HG03571 (cell line): ENCODE data around the gene ANGPTL4.
"Not testable (repeated sequence)": the region's sequence is repeated elsewhere in the genome, so short reads cannot be mapped to it uniquely, and the experiment has no call there.

Source experiments
- ATAC-seq: cut with Tn5 transposase; IDR thresholded peaks from one replicate; pipeline ENCODE4 v1.9.1; 2021; ENCODE audit not compliant: unreplicated experiment

The ANGPTL4 gene, protein sequence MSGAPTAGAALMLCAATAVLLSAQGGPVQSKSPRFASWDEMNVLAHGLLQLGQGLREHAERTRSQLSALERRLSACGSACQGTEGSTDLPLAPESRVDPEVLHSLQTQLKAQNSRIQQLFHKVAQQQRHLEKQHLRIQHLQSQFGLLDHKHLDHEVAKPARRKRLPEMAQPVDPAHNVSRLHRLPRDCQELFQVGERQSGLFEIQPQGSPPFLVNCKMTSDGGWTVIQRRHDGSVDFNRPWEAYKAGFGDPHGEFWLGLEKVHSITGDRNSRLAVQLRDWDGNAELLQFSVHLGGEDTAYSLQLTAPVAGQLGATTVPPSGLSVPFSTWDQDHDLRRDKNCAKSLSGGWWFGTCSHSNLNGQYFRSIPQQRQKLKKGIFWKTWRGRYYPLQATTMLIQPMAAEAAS

DNA sequence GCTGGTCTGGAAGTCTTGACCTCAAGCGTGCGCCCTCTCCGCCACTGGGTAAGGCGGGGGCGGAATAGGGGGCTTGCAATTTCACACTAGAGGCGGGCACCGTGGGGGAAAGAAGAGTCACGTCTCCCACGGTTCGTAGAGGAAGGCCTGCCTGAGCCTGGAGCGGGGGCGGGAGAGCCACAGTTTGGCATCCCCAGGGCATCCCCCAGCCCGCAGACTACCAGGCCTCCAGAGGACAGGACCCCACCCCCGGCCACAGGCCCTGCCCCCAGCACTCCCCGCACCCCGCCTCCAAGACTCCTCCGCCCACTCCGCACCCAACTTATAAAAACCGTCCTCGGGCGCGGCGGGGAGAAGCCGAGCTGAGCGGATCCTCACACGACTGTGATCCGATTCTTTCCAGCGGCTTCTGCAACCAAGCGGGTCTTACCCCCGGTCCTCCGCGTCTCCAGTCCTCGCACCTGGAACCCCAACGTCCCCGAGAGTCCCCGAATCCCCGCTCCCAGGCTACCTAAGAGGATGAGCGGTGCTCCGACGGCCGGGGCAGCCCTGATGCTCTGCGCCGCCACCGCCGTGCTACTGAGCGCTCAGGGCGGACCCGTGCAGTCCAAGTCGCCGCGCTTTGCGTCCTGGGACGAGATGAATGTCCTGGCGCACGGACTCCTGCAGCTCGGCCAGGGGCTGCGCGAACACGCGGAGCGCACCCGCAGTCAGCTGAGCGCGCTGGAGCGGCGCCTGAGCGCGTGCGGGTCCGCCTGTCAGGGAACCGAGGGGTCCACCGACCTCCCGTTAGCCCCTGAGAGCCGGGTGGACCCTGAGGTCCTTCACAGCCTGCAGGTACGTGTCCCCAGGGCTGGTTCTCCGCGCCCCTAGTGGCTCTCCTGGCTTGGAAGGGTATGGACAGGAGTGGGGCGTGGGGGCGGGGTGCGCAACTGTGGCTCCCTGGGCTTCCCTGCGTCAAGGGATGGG is at the start of gene ANGPTL4:
TSS of gene ANGPTL4 (plus strand) at position 353 of the 969 bp plus-strand sequence. CDS start at position 520, 167 bp downstream.
- no peak for ATAC-seq

DNA sequence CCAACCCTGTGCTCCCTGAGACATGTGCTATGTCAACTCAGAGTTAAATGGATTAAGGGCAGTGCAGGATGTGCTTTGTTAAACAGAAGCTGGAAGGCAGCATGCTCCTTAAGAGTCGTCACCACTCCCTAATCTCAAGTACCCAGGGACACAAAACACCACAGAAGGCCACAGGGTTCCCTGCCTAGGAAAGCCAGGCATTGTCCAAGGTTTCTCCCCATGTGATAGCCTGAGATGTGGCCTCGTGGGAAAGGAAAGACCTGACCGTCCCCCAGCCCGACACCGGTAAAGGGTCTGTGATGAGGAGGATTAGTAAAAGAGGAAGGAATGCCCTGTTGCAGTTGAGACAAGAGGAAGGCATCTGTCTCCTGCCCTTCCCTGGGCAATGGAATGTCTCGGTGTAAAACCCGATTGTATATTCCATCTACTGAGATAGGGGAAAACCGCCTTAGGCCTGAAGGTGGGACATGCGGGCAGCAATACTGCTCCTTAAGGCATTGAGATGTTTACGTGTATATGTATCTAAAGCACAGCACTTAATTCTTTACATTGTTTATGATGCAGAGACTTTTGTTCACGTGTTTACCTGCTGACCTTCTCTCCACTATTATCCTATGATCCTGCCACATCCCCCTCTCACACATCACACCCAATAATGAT is 48.8 kb upstream of the ANGPTL4 start:
- not testable (repeated sequence) for ATAC-seq

DNA sequence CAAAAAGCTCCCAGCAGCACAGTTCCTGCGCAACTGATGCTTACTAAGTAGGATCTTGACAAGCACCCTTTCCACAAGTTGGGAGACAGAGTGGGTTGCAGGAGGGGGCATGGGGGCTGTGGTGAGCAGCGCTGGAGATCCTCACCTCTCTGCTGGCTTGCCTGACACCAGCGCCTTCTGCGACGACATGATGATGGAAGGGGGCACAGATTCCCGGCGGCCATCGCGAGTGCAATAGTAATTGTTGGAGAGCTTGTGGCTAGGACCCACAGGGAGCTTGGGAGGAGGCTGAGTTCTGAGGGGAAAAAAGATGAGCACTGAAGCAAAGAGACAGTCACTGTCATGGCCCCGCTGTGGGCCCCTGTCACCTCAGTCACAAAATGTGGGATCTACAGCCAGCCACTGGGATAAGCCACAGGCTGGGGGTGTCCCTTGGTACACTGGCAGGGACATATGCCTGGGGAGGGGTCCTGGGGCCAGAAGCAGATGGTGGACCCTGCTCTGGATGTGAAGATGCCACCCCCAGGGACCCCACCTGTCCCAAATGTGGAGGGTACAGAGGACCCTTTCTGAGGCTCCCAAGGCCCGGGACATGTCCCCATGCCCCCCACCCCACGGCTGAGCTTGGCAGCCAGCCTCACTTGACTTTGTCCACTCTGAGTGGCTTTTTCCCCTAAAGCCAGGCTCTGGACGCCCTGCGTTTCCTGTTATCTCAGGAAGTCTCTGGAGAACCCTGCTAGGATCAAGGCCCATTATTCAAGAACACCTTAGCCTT is 47.4 kb upstream of the ANGPTL4 start:
- no peak for ATAC-seq

DNA sequence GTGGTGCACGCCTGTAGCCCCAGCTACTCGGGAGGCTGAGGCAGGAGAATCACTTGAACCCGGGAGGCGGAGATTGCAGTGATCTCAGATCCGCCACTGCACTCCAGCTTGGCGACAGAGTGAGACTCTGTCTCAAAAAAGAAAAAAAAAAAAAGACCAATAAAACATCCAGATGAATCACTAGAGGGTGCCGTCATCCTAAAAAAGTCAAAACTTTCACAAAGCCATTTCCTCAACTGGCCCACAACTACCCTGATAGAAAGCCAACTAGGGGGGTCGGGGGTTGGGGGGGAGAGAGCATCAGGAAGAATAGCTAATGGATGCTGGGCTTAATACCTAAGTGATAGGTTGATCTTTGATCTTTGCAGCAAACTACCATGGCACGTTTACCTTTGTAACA is 45.1 kb upstream of the ANGPTL4 start:
- not testable (repeated sequence) for ATAC-seq

DNA sequence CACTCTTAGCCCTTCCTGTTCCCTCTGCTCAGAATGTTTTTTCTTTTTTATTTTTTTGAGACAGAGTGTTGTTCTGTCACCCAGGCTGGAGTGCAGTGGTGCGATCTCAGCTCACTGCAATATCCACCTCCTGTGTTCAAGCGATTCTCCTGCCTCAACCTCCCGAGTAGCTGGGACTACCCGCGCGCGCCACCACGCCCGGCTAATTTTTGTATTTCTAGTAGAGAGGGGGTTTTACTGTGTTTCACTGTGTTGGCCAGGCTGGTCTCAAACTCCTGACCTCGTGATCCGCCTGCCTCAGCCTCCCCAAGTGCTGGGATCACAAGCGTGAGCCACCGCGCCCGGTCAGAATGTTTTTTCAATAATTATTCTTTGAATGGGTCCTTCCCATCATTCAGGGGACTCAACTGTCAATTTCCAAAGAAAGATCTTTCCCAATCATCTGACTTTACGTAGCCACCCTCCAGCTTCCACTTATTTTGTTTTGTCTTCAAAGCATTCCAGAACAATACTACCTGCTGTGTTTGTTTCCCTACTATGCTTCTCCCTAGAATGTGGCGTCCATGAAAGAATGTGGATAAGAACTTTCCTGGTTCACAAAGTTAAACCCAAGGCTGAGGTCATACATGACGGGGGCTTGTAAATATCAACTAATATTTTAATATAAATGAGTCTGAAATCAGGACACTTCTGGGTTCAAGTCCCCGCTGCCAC is 44.0 kb upstream of the ANGPTL4 start:
- no peak for ATAC-seq

DNA sequence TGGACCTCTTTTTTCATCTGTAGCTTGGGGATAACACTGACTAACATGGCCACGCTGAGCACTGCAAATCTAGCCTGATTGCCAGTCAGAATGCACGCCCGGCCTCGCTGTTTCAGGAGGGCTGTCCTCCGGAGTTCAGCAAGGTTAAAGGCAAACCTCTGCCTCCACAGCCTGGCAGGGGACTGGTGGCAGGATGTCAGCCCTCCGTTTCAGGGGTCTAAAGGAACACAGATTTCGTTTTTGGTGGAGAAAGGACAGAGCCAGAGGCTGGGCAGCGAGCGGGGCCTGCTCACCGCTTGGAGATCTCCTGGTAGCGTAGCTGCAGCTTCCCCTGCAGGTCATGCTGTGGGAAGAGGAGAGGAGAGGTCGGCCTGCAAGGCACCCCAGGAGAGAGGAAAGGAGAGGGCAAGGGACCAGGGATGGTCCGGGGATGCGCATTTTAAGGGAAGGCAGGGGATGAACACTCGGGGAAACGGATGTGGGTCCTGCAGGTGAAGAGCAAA is 43.3 kb upstream of the ANGPTL4 start:
- ATAC-seq = peak; percentile 27

DNA sequence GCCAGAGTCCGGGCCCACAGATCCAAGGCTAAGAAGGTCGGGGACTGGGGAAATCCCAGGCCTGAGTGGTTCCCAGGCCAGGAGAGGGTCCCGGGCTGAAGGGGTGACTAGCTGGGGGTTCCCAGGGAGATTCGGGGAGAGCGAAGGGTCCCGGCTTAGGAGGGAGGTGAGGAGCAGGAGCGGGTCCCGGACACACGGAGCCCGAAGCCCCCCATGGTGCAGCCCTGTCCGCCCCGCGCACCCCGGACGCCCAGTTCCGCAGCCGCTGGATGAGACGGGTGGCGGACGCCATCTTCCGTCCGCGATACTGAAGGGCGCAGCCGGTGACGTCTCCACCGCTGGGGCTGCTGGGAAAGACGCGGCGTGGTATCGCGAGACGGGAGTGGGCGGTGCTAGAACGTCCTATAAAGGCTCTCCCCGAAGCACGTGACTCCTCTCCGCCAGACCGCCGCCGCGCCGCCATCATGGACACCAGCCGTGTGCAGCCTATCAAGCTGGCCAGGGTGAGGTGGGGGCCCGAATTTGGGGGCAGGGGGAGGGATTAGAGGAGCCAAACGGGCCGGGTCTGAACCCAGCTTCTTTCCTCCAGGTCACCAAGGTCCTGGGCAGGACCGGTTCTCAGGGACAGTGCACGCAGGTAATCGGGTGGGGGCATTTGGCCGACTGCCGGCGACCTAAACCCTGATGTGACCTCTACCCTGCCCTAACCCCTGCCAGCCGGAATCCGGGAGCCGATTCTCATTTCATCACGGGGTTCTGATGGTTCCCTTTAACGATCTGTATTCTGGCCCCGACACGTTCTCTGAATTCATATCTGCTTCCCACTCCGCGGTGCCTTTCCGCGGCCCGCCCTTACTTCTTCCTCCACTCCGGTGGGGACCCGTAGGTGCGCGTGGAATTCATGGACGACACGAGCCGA is 42.6 kb upstream of the ANGPTL4 start, which contains the start of the genes NDUFA7 and RPS28:
TSS of gene NDUFA7 (minus strand) at position 309 of the 919 bp plus-strand sequence. CDS start at position 292, 17 bp downstream.
TSS of gene RPS28 (plus strand) at position 430 of the 919 bp plus-strand sequence. CDS start at position 465, 35 bp downstream.
- peak; percentile 65 for ATAC-seq

DNA sequence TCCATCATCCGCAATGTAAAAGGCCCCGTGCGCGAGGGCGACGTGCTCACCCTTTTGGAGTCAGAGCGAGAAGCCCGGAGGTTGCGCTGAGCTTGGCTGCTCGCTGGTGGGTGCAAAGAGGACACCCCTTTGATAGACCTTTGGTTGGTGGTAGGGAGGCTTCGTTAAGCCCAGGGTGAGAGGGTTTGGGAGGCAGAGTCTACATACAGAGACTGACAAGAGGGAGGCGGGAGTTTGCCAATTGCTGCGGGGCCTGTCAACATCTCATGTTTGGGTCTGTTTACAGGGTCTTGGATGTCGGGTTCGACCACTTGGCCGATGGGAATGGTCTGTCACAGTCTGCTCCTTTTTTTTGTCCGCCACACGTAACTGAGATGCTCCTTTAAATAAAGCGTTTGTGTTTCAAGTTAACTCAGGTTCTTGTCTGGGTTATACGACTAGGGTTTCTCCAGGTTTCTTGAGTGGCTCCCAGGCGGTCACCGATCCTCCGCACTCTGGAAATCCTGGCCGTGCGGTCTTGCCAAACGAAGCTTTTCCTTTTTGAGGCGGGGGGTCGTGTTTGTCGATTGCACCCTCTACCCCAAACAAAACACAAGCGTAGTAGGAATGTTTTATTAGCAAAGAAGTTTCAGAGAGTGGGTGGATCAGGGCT is 41.8 kb upstream of the ANGPTL4 start:
- ATAC-seq = no peak

DNA sequence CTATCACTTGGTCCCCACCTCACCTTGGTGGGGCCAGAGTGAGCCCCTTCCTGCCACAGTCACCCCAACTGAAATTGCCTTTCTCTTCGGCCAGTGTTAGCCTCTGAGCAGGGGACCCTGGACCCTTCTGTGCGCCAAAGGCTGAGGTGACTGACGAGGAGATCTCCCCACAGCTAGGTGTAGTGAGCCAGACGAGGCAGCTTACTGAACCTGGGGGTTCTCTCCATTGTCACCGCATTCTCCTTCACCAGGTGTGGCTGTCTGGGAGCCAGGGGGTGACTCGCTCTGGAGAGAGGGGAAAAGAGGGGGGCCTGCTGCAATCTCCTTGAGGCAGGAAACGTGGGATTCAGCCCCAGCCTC is 41.3 kb upstream of the ANGPTL4 start:
- ATAC-seq = no peak

DNA sequence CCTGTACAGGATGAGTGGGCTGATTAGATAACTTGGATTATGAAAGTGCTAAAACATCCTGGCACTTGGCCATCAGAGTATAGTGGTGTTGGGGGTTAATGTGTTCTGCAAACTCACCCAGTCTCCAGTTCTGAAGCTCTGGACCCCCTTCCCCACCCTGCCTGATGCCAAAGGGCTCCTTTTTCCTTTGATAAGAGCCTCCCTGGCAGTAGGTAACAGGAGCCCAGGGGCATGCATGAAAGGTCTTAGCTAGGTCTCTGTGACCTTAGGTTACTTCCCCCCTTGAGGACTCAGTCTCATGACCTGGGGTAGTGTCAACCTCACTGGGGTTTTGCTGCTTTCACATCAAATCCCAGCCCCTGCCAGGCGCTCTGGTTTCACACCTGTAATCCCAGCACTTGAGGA is 40.2 kb upstream of the ANGPTL4 start:
- no peak for ATAC-seq

DNA sequence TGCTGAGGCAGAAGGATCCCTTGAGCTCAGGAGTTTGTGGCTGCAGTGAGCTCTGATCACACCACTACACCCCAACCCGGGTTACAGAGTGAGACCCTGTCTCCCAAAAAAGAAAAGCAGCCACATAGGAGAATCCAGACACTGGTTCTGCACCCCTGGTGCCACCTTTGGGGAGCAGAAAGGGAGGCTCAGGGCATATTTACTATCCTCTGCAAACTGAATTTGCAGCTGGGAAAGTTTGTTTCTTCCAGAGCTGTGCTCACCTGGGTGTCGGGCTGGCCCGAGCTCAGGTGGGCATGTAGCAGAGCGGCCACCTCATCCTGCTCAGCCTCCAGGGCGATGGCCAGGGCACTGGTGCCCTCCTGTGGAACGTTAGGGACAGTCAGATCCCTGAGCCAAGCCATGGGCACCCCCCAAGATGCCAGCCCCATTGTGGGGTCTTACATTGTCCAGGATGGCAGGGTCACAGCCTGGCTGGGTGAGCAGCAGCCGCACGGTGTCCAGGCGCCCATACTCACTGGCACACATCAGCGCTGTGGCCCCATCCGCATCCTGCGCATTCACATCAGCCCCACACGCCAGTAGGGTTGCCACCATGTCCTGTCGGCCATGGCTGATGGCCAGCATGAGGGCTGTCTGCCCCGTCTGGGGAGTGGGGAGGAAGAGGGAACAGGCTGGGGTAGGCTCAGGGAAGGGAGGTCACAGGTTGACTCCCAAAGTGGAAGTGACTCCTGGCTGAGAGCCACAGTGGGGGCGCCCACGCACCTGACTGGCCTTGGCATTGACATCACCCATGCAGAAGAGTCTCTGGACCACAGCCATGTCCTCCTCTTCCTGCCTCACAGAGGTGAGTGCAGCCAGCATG is 39.5 kb upstream of the ANGPTL4 start:
- ATAC-seq = no peak

DNA sequence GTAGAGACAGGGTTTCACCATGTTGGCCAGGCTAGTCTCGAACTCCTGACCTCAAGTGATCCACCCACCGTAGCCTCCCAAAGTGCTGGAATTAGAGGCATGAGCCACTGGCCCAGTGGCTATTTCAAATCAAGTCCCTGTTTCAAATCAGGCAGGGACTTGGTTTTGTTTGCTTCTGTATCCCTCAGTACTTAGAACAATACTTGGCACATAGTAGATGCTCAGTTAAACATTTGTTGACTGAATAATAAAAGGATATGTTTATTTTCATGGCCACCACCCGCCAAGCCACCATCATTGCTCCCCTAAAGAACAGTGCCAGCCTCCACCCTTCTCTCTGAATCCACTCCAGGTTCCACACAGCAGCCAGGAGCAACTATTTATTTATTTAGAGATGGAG is 38.5 kb upstream of the ANGPTL4 start:
- no peak for ATAC-seq

DNA sequence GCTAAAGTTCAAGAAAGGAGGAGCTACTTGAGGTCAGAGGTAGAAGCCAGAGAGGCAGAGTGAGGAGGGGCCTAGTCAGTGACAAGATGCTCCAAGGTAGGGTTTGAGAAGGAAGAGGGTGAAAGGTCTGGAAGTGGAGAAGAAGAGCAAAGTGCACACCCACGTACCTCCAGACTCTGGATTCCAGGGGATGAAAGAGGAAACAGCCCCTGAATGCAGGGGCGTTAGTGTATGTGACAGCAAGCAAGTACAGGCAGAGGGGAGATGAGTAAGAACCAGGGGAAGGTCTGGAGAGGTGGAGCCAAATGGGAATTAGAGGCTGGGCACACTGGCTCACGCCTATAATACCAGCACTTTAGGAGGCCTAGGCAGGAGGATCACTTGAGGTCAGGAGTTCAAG is 34.0 kb upstream of the ANGPTL4 start:
- no peak for ATAC-seq

DNA sequence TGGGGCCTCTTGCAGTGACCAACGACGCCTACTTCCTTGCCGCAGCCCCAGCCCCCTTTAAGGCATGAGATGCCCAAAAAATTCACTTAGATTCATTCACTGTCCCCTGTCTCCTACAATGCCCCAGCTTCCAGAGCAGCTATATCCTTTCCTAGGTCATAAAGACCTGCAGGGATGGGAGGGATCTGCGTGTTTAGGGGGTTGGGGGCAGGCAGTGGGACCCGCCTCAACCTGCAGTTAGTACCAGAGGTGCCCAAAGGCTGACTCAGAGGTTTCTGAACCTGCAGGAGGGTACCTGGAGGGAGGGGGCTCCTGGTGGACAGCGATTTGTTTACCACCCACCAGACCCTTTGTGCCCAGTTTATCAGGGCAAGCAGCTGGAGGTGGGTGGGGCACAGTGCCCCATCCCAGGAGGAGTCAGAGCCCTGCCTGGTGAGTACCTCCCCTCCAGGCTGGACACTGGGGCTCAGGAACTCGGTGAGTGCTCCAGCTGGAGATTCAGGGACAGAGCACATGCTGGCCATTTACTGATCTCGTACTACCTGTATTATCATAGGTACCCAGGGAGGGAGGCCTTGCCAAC is 32.6 kb upstream of the ANGPTL4 start:
- ATAC-seq = no peak

DNA sequence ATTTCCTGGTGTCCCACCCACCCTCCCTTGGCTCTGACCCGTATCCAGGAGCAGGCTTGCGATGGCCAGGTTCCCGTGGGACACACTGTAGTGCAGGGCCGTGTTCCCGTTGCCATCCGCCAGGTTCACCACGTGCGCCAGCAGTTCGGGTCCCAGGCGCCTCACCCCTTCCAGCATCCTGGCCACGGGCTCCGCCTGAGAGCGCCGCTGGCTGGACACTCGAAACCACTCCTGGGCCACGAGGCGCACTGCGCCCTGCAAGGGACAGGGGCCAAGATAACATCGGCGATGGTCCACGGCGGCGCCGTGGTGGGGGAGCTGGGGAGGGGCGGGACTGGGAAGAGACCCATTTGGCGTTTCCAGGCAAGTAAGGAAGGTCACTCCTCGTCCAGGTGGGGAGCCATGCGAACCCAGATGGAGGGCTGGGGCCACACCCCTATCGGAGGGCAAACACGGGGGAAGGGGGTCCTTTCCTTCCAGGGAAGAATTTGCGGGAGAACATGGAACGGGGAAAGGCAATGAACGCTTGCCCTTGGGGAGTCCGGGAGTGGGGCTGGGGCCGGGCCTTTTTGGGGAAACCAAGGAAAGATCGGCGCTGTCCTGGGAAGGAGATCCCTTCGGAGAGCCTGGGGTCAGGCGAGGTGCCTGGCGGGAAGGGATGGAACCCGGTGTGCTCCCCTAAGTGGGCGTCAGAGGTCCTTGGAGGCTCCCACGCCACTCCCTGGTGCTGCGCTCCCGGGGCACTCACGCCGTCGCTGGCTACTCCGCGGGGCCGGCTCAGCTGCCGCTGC is 30.8 kb upstream of the ANGPTL4 start:
- no peak for ATAC-seq
